Measurements from ENCODE around the gene LRRK1.

The LRRK1 gene

DNA sequence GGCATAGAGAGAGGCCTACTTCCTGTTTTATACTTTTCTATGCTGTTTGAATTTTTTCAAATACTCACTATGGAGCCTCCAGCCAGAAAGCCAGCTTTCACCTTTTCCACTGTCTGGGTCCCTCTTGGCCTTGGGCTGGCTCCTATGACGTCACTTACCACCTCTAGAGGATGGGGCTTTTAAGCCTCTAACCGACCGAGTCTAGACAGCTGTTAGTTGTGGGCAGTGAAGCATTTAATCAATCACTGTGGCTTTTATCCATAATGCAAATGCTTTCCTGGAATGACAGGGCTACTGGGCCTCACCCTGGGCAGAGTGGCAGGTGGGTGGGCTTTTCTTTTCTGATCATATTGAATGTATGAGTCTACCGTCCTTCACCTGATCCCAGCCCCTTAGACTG is 61.9 kb downstream of the LRRK1 start:
- no peak for DNase-seq (ENCODE audit: low spot score)

DNA sequence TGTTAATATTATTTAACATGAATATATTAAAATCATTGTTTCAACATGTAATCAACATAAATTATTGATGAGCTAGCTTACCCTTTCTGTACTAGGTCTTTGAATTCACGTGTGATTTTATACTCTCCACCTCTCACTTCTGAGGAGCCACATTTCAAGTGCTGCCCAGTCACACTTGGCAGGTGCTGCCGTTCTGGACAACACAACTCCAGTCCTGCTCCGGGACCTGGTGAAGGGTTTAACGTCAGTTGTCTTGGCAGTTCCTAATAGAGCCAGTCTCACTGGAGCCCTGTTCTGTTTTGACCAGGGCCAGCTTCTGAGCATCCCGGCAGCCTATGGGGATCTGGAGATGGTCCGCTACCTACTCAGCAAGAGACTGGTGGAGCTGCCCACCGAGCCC is 64.1 kb downstream of the LRRK1 start:
- DNase-seq (ENCODE audit: low spot score), result no peak

DNA sequence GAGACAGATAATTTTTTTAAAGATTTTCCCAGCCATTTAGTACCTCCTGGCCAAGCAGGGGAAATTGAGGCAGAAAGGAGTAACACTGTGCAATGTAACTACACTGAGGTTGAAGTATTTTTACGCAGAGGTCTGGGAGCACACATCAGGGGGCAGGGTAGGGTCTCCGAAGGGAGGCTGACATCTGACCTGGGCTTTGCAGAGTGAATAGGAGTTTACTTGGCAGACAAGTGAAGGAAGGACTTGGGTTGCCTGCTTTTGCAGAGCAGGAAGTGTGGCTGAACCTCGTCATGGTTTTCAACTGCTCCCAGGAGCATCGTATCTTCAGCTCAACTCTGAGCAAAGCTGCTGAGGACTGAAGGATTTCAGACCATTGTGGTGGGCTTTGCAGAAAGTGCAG is 66.2 kb downstream of the LRRK1 start:
- no peak for DNase-seq (ENCODE audit: low spot score)

DNA sequence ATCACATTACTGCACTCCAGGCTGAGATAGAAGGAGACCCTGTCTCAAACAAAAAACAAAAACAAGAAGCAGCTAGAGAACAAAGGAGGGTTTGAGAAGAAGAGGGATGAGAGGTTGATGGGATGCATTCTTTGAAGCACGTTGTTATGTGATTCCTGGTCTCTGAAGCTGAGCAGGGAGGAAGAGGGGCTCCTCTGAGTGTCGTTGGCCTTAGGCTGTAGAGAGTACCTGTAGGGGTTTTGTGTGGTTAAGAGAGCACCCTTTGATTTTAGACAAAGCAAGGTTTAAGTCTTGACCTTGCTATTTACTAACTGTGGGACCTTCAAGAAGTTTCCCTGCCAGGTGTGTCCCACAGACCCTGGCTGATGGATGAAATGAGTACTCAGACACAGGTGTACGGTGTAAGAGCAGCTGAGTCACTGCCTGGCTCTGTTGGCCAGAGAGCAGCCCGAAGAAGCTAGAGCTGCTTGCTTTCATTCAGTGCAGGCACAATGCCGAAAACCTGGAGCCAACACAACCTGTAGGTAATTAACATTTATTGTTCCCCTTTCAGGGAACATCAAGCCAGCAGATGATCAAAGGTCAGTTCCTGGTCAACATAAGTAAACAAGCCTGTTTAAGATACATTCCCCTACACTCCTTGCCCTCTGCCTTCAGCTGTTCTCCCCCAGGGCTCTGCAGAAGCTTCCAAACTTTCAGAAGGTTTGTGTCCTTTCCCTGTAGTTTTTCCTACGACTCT is 67.2 kb downstream of the LRRK1 start:
- DNase-seq (ENCODE audit: low spot score), result no peak

DNA sequence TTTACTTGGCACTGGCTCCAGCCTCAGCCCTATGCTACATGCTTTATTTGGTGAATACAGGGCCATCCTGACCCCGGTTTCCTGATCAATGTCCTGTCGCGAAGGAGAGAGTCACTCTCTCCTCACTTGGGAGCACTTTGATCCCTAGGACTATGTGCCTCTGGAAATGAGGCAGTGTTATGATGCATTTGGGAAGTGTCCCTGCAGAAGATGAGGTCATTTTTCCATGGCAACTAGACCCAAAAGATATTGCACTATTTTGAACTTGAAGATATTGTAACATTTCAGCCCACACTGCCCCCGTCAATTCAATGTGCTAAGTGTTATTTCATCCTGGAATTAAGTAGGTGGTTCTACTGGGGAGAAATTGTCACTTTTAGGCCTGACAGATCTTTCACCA is 68.0 kb downstream of the LRRK1 start:
- DNase-seq (ENCODE audit: low spot score), result no peak

DNA sequence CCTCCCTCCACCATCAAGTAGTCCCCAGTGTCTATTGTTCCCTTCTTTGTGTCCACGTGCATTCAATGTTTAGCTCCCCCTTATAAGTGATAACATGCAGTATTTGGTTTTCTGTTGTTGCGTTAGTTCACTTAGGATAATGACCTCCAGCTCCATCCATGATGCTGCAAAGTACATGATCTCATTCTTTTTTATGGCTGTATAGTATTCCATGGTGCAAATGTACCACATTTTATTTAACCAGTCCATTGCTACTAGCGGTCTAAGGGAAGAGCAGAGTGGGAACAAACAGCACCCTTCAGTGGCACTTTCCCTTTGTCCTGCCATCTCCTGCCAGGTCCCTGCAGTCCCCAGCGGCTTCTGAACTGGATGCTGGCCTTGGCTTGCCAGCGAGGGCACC is 69.1 kb downstream of the LRRK1 start:
- DNase-seq (ENCODE audit: low spot score), result no peak

DNA sequence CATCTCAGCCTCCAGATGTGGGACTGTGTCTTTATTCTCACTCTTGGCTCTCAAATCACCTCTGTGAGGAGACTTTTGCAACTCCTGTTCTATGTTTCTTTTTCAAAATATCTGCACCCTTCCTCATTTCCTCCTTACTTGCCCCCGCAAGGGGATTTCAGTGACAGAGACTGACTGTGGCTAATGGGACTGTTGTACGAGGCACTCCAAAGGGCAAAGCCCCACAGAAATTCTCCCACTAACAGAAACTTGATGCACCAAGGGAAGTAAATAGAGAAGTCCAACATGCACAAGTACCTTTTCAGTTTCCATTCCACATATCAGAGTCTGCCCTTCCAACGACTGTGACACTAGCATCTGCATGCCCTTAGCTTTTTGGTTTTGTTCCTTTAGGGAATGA is 69.7 kb downstream of the LRRK1 start:
- DNase-seq (ENCODE audit: low spot score), result no peak

DNA sequence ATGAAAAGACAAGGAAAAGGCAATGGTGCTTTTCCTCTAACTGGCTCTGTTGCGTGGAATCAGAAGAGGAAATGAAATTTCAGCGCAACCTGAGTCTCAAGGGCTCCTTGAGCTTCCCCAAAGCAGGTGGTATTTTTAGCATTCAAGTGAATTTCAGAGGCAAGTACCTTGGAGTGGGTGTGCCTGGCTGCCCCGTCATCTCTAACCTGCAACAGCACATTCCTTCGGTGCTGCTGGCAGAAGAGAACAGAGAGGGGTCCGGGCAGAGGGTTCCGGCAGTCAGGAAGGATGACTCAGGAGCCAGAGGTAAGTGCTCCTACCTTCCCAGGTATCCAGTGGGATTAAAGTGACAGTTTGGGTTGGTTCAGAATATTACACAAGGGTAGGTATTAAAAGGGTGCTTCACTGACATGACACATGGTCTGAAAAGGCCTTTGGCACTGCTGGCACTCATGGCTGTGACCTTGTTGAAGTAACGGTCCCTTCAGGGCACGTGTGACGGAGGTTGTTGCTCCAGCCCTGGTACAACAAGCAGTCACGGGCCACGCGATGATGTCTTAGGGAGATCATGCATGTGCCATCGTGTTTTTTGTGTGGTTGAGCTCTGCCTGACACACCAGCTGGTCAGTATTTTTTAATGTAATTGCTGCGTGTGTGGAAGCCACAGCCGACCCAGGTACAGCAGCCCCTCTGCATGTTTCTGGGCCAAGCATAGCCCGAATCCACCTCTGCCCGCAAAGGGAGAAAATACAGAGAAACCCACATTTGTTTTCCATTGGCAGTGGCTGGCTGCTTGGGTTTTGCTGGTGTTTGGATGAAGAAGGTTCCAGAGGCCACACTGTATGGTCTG is 75.7 kb downstream of the LRRK1 start:
- DNase-seq (ENCODE audit: low spot score), result no peak

DNA sequence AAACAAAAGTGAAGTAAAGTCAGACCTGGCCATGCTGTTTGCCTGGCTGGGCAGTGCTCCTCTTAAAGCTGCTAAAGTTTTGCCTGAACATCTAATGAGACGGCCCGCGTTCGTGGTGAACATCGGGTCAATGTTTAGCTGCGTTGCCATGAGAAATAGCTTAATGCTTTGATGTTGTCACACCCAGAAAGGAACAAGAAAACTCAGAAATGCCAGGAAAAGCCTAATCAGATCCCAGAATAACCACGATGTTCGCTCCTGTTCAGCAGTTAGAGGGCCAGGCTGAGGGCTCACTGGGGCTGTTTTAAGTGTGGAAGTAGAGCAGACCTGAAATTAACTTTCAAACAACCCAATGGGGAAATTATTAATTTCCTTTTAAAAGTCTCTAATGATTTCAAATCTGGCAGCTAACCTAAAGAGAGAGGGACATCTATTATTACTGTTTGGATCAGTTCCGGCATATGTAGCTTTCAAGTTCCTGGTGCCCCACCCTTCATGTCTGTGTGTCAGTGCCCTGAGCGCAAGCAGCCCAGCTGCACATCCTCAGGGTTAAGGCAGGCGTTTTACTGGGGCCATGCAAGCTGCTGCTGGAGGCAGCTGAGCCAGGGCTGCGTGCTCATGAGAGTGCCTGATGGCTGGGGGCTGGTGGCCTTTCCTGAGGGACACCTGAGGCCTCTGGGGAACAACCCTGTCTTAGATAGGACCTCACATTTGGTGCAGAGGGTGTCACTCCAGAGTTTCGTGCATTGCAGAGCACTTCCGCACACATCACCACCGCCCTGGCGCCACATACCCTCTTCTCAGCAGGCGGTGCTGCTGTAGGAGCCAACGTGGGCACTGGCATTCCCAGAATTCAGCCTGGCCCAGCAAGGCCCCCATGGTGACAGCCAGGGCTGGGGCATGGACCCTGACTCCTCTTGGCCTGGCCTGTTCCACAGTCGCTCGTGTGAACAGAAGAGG is 76.6 kb downstream of the LRRK1 start:
- DNase-seq (ENCODE audit: low spot score), result no peak

DNA sequence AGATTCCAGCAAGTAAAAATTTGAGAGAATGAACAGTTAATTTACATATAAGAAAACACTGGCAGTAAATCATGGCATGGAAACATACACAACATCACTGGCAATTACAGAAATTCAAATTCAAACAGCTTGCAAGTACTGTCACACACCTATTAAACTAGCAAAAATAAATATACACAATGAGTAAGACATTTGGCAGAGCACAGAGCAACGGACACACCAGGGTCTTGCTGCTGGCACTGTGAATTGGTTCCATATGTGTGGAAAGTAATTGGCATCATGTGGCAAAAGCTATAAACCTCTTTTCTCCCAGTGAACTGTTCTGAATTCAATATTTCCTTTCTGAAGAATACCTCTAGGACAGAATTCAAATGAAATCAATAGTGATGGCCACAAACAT is 78.3 kb downstream of the LRRK1 start:
- no peak for DNase-seq (ENCODE audit: low spot score)

DNA sequence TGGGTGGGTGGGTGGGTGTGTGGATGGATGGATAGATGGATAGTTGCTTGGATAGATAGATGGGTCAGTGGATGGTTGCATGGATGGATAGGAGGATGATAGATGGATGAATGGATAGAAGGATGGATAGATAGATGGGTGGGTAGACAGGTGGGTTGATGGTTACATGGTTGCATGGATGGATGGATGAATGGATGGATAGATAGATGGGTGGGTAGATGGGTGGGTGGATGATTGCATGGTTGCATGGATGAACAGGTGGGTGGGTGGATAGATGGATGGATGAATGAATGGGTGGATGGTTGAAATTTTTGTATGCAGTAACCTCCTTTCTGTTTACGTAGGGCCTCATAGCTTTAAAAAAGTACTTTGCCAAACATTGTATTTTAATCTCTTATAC is 79.5 kb downstream of the LRRK1 start:
- DNase-seq (ENCODE audit: low spot score), result no peak

DNA sequence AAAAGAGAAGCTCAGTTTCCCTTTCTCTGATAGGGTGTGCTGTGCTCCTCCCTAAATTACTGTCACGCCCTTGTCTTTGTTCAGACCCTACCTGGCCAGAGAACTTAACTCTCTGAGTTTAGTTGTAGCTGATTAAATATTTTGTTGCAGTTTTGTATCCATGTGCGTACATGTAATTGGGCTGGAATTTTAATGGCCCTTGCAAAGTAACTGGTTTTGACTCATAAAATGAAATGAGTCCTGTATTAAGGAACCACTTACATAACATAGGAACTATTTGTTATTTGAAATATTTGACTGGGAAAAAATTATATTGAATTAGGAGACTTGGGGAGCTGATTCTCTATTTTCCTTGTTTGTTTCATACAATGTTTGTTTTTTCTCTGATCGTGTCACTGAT is 80.2 kb downstream of the LRRK1 start:
- DNase-seq (ENCODE audit: low spot score), result no peak

DNA sequence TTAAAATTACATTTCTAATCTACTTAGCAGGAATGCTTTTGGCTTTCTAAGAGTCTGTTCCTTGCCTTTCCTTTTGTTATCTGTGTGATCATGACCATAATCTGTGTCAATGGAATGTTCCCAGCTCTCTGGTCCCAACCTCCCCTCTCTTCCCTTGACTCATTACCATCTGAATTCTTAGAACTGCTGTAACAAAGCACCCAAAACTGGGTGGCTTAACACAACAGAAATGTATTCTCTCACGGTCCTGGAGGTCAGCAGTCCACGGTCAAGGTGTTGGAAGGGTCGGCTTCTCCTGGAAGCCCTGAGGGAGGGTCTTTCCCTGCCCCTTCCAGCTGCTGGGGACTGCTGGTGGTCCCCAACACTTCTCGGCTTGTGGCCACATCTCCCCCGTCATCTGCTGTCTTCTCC is 81.1 kb downstream of the LRRK1 start:
- peak; percentile 53 for DNase-seq (ENCODE audit: low spot score)

DNA sequence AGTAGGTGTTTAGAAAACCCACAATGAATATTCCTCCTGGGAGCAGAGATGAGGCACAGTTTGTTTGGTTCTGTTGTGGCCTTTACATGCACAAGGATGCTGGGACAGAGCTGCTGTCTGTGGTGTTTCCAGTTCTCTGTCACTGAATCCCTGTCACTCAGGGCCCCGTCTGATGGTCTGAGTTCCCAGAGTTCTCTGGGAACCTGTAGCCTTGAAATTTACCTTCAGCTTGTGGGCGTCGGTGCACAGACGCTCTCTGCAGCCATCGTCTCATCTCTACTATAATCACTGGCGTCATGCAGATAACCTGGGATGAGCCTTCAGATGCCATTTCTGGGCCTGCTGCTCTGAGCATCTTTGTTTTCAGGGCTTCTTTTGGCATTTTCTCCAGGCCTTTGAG is 81.9 kb downstream of the LRRK1 start:
- no peak for DNase-seq (ENCODE audit: low spot score)

DNA sequence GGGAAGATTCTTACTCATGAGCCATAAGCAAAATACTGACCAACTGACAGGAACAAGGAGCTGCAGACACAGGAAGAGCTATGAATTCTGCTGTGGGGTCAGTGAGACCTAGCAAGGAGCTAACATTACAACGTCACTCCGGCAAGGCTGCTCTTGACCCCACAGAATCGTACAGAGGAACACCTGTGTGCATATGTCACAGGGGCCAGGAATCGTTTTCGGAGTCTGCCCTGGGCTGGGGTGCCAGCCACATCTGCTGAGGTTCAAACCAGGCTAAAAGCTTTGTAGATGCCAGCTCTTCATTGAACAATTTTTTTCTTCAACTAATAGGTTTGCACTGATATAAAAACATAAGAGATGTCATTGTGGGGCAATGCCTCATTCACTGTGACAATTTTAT is 82.6 kb downstream of the LRRK1 start:
- DNase-seq (ENCODE audit: low spot score), result no peak

DNA sequence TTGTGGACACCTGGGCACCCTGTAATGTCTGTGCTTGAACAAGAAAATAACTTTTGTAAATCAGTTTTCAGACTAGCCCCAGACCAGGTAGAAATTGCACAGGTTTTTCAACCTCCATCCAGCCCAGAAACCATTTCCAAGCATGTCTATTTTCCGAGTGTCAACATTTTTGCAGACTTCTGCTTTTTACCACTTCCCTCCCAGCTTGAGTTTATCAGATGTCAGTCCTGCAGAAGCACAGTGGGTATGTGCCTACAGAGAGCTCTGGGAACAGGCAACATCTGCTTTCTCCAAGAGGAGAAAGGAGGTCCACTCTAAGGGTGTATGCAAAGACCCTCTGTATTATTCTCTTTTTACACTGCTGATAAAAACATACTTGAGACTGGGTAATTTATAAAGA is 83.9 kb downstream of the LRRK1 start:
- no peak for DNase-seq (ENCODE audit: low spot score)

DNA sequence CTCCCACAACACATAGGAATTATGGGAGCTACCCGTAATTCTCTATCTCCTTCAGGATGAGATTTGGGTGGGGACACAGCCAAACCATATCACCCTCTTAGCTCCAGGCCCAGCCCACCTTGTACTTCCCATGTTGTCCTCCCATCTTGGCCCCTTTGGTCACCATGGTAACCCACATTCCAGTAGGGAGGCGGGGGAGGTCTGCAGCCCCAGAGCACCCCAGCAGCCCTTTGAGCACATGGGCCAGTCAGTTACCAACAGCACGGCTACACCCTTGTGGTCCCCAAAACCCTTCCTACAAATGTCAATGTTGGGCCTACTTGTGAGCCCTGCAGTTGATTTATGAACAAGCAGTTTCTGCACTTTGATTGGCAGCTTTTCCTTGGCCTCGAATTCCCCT is 84.5 kb downstream of the LRRK1 start:
- no peak for DNase-seq (ENCODE audit: low spot score)

DNA sequence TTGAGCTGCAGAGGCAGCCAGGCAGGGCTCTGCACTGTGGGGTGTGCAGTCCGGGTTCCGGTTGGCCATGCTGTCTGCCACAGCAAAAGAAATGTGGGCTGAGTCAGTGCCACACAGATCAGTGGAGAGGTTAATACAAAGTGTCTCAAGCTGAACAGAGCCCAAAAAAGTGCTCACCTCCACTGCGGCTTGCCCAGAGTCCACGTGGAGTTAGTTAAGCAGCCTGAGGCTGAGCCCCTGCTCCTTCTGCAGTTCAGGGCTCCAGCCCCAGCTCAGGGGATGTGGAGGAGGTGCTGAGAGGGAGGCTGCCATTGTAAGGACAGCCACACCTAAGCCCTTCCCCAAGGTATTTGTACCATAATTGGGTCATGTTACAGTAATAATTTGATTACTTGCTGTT is 85.3 kb downstream of the LRRK1 start:
- DNase-seq (ENCODE audit: low spot score), result no peak

DNA sequence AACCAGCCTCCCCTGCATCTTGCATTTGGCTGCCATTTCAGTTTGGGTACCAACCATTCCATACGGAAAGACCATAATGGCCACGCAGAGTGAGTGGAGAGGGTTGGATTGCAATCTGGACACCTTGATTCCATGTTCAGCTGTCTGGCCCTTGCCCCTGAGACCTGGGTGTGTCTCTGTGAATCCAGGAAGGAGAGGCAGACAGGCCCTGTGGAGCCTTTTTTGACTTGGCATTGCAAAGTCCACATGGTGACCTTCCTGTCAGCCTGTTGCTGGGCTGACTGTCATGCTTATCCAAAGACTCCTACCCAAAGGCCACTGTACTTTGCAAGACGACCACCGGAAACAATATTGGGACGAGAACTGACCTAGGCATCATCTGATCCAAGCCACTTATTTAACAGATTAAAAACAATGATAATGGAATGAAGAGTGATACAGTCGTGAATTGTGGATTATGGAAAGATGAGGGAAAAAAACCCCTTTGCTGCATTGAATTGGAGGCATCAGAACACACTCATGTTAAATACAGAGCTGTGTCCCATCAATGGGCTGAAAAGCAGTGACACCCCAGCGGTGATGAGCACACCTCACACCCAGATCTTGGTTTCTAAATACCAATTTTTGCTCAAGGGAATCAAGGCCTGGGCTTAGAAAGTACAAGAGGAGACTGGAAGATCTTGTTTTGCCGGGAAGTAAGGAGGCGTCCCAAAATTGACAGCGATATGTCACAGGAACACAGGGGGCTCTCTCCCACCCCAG is 86.0 kb downstream of the LRRK1 start:
- no peak for DNase-seq (ENCODE audit: low spot score)

DNA sequence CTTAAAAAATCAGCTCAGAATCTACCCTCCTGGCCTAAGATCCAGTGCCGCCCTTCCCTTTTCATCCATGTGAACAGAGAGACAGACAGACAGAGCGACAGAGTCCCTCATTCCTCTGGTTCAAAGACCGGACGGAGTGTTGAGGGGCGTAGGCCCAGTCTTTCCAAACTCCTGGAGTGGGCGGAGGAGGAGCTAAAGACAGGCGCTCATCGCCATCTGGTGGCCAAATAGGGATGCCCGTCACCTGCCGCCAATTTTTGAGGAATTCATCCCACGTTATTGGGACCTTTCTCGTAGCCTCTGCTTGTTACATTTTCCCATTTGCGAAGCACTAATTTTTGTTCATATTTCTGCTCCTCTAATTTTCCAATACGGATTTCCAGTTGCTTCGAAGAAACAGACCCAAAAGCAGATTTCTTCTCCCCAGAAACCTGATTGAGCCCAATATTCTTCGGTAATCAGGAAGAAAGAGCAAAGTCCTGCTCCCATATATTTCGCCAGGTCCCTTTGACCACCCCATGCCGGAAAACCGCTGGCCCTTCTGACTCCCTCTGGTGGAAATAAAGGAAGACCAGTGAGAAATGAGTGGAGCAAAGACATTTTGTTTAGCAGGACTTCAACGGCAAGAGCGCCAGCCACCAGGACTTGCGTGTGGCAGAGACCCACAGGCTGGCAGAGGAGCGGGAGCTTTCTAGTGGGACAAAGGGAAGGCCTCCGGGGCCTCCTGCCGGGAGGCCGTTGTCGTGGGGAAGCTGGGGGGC is 88.0 kb downstream of the LRRK1 start:
- peak; percentile 89 for DNase-seq (ENCODE audit: low spot score)
